GM19324 (cell line): ENCODE results near the gene DNAH10.

Source experiments
- ATAC-seq: cut with Tn5 transposase; IDR thresholded peaks from one replicate; pipeline ENCODE4 v1.9.1; 2021; ENCODE audit warnings: mild to moderate bottlenecking, moderate library complexity; ENCODE audit not compliant: unreplicated experiment, low FRiP score

The DNAH10 gene

DNA sequence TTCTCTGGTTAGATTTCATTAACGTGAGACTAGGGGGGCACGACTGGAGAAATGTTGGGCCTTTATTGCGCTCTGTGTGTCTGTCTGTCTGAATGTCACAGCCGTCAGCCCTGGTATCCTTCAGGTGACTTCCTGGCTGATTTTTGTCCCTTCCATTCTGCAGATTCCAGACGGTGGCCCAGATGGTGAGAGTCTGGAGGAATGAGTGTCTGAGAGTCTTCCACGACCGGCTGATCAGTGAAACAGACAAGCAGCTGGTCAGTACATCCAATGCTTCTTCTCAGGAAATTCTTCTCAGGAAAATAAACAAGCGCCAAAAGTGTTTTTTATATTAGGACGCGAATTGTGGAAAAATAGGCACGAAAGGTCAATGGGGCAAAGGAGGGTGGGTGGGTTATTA is 117.0 kb downstream of the DNAH10 start:
- no peak for ATAC-seq

DNA sequence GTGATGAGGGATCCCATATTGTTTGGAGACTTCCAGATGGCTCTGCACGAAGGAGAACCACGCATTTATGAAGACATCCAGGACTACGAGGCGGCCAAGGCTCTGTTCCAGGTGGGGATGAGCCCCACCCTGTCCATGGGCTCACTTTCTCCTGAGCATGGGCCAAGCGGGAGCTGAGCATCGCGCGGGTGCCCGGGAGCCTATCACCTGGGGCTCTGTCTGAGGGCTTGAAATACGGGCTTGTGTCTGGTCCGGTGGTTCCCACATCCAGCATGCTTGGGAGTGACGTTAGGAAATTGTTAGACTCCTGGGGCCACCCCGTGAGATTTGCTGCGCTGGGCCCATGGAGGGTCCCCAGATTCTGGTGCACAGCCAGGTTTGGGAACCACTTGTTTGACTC is 117.6 kb downstream of the DNAH10 start:
- no peak for ATAC-seq

DNA sequence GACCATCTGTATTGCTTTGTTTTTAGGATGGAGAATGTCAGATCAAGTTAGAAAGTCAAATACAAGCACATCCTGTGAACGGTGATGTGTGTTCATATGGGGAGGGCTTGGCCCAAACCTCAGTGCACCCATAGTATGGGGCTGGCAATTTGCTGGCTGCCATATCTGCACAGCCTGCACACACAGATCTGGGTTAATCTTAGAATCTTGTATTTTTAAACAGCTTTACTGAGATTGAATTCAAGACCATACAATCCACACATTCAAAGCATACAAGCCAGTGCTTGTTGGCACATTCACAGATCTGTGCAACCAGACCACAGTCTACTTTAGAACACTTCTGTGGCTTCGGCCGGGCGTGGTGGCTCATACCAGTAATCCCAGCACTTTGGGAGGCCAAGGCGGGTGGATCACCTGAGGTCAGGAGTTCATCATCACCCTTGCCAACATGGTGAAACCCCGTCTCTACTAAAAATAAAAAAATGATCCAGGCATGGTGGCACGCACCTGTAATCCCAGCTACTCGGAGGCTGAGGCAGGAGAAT is 120.1 kb downstream of the DNAH10 start:
- no peak for ATAC-seq

- ATAC-seq, result no peak
Observed at GRCh38 chr12:123886258-123886657, 124.2 kb downstream of the DNAH10 start.

- ATAC-seq, result no peak
Observed at GRCh38 chr12:123886931-123887582, 125.0 kb downstream of the DNAH10 start.

- no peak for ATAC-seq
Observed at GRCh38 chr12:123888989-123889388, 126.9 kb downstream of the DNAH10 start.

GRCh38 chr12:123889848-123890535 is 127.9 kb downstream of the DNAH10 start:
- ATAC-seq, result no peak

GRCh38 chr12:123890536-123890902 is 128.4 kb downstream of the DNAH10 start:
- ATAC-seq, result no peak

DNA sequence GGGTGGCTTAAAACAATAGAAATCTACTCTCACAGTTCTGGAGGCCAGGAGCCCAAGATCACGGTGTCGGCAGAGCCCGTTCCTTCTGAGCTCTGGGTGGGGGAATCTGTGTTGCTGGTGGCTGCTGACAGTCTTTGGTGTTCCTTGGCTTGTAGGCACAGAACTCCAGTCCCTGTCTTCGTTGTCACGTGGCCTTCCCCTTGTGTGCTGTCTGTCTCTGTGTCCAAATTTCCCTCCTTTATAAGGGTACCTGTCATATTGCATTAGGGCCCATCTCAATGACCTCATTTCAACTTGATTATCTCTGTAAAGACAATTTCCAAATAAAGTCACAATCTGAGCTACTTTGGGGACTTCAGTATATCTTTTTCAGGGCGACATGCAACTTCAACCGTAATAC is 128.9 kb downstream of the DNAH10 start:
- no peak for ATAC-seq

GRCh38 chr12:123891516-123892179 is 129.5 kb downstream of the DNAH10 start:
- no peak for ATAC-seq

GRCh38 chr12:123892180-123892559 is 130.1 kb downstream of the DNAH10 start:
- ATAC-seq, result no peak

- ATAC-seq, result no peak
Observed at GRCh38 chr12:123892853-123893252, 130.8 kb downstream of the DNAH10 start.

DNA sequence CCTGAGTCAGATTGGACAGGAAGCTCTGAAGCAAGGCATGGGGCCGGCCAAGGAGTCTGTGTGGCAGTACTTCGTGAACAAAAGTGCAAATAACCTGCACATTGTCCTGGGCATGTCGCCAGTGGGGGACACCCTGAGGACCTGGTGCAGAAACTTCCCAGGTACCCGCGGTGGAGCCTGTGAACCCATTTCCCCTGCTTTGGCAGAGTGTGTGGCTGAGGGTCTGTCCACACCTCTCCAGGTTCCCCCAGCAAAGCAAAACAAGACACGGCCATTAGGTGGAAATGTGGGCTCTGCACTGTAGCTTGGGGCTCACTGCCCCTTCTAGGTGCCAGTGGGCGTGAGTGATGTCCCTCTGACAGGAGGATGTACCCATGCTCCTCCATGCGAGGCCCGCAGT is 131.2 kb downstream of the DNAH10 start:
- ATAC-seq, result no peak

DNA sequence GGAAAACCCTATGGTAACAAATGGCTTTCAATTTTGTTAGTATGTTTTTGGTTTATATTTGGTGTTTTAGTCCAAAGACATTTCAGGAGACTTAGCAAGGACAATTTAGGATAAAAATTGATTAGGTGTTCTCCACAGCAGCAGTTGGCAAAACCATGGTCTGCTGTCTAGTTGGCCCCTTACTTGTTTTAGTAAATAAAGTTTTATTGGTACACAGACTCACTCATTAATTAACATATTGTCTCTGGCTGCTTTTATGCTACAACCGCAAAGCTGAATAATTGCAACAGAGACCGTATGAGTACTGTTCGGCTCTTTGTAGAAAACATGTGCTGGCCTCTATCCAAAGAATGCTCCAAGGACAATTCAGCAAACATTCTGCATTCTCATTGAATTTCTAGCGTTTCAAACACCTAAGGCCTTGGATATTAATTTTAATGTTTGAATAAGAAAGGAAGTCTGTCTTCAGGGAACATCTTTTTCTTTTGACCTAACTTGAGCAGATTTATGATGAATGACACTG is 132.8 kb downstream of the DNAH10 start:
- ATAC-seq, result no peak

- ATAC-seq, result no peak
Observed at GRCh38 chr12:123895451-123895850, 133.3 kb downstream of the DNAH10 start.

- no peak for ATAC-seq
Observed at GRCh38 chr12:123896767-123897166, 134.7 kb downstream of the DNAH10 start.

DNA sequence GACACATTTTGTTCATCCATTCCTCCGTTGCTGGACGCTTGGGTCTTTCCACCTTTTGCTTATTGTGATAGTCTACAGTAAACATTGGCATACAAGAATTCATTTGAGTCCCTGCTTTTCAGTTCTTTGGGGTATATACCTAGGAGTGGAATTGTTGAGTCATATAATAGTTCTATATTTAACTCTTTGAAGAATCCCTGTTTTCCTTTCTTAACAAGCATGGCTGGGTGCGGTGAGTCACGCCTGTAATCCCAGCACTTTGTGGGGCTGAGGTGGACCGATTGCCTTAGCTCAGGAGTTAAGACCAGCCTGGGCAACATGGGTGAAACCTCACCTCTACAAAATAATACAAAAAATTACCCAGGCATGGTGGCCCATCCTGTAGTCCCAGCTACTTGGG is 135.1 kb downstream of the DNAH10 start:
- no peak for ATAC-seq

GRCh38 chr12:123898673-123899072 is 136.6 kb downstream of the DNAH10 start:
- ATAC-seq, result no peak

DNA sequence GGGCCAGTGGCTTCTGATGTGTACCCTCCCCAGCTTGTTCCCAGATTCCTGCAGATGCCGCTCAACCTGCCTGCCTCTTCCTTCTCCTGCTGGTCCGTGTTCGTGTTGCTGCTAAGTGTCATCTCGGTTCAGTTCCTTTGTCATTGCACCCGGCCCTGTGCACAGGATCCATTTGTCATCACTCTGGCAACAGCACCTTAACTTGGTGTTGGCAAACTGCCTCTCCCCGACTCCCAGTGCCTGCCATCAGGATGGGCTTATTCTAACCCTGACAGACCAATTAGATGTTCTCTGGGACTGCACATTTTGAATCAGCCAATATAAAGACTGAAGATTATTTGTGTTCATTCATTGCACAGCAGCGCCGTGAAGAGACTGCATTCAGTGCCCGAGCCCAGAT is 137.3 kb downstream of the DNAH10 start:
- ATAC-seq, result no peak

- ATAC-seq, result no peak
Observed at GRCh38 chr12:123900871-123901376, 138.8 kb downstream of the DNAH10 start.

GRCh38 chr12:123902821-123903220 is 140.7 kb downstream of the DNAH10 start:
- ATAC-seq, result no peak
